Suppressor macrophage treated with lipopolysaccharide for 1 hour (primary cell): ENCODE results near the gene CRKL.
A peak's percentile ranks its signal among the peaks of the same experiment; 100 is the strongest.

ENCODE experiments used
- DNase-seq, 3 donors: peaks; one replicate each; pipeline ENCODE4 v3.0.0-alpha.2; 2020 to 2022

Gene CRKL

DNA sequence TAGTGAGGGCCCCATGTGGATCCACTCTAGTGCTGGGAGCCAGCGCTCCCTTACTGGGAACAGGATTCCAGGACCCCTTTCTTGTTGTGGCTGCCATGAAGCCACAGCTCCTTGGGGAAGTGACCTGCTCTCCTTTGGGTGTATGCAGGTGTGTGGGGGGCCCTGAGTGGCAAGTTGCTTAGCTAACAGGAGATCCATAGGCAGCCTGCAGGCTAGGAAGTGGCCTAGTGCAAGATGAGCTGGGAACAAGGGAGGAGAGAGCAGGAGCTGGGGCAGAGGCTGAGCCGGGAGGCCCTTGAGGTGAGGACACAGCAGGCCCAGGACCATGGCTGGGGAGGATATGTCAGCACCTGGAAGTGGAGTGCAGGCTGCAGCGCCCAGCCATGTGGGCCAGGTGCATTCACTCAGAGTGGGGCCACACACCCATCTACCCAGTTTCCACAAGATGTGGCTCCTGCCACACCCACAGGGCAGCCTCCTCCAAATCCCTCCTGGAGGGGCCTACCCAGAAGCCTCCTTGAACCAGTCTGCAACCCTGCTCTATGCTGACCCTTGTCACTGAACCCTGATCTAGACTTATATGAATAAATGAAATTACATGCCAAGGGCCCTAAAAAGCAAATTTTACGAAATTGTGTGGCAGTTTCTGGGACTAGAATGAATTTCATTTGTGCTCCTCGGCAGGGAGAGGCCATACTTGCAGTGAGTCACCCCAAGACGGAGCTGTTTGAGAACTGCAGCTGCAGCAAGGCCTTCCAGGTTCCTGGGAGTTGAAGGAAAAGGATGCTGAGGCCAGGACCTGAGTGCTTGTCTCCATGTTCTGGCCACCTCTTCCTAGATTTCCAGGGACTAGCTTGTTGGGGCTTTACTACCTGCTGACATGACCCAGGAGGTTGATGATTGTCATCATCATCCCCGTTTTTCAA, 81.5 kb downstream of the CRKL start:
- no peak for DNase-seq

DNA sequence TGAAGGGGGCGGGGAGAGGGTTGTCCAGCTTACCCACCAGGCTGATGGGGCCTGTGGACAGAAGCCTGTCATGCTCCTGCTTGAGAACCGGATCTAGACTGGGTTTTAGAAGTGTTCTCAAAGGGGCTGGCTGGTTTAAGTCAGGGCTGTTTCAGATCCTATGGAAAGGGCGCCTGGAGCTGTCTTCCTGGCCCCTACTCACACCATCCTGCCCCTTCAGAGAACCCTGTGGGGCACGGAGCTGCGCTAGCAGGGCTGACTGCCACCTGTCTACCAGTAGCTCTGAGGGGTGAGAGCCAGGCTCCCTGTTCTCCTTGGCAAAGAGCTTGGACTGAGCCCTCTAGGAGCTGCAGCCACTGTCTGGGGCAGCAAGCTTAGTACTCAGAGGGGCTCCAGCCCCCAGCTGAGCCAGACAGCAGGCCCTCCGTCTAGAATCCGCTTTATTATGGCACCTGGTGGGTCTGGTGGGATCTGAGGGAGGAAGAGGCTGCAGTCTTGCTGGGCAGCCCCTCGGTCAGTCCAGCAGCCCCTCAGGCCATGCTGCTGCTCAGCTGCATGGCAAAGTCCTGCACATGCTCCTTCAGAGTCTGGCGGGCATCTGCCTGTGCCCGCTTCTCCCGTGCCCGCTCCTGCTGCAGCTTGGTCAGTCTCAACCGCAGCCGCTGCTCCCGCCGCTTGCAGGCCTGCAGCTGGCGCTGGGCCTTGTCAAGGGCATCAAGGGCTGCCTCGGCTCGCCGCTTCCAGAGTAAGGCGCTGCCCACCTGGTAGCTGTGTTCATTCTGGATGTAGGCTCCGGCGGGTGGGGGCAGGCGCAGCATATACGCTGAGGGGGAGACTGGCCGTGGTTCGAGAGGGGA, 82.4 kb downstream of the CRKL start:
- DNase-seq: no peak

DNA sequence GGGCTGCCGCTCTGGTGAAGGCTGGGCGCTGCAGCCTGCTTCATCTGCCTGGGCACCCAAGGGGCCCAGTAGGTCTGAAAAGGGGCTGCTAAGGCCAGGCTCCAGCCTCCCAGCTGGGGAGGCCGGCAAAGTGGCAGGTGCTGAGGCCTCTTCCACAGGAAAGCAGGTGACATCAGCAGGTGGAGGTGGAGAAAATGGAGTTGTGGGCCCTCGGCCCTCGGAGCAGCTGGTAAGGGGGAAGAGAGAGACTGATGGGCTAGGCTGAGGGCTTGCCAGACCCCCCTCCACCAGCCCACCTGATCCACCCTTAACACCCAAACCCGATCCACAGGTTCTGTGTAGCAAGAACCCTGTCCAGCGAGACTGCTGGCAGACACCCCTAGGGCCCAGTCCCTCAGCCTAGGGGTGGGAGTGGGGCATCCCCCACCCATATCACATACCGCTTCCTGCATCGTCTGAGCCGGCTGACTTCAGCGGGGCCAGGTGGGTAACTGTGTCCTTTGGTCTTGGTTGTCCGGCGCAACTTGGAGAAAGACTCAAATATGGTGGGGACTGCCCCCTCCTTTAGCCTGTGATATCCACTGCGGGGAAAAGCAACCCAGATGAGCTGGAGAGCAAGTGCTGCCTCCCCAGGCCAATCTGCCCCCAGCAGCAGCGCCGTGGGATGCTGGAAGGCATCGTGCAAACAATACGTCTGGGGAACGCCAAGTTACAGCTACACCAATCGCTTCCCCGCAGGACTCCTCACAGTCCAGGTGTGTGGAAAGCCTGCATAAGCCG, 83.2 kb downstream of the CRKL start:
- no peak for DNase-seq

DNA sequence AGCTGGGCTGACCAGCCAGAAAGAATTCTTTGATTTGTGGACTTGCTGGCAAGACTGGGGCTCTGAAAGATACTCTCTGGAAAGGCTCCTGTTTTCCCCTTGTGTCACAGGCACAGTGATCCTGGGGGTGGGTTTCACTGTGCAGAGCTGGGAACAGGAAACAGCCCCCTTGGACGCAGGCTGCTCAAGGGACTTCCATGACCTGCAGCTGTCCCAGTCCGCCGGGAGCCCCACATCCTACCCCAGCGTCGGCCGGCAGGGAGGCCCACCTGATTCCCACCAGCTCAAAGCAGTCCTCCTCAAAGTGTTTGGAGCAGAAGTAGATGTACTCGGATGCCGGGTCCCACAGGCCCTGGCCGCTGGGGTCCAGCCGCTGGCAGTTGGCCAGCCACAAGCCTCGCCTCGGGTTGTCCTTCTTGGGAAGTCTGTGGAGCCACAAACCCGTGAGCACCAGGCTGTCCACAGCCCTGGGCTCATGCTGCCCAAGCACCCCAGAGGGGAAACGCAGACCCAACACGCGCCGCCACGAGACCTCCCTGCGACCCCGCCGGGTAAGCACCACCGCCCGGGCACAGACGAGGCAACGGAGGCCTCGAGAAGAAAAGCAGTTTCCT, 83.9 kb downstream of the CRKL start:
- DNase-seq: no peak

DNA sequence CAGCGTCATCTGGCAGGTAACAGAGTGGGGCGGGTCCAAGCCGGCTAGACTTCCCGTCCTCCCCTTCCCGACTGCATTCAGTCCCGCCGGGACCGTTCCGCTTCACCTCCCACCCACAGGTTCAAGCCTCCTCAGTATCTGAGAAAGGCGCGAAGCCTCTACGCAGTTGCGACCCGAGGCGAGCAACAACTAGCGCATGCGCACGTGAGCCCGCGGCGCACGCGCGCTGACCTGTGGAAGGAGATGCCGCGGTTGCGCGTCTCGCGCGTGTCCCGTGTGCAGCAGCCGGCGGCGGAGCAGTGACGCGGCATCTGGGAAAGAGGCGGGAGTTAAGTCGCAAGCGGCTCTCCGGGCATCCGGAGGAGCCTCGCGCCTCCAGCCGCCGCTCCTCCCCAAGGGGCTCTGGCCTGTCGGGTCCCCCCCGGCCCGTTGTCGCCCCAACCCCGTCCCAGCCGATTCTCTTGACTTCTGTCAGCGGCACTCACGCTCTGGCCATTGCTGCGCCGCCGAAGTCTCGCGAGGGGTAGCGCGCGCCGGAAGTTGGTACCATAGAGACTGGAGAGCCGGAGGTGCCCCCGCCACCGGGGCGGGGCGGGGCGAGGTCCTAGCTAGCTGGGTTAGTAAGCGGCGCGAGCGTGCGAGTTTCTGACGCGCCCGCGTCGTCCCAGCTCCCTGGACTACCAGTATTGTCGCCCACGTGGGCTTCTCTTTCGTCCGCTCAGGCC, 84.6 kb downstream of the CRKL start, which contains the start of gene THAP7:
TSS of gene THAP7 (minus strand) at position 518 of the 725 bp plus-strand sequence. CDS start at position 311, 207 bp downstream.
- DNase-seq: peak; percentile 97 to 99 (median 99)
